Right lobe of liver (tissue), 6 donors: ENCODE data around the gene CALR. TPM values are rescaled to one million over a fixed set of nuclear protein-coding genes. Genes with fewer than 3 reads are reported as not detected.

Experiments used
- ATAC-seq, 4 donors: fragments of 200-7000 bp; cut with Tn5 transposase; one replicate each; pipeline ENCODE4 v1.9.1; 2020; ENCODE audit warnings: mild to moderate bottlenecking in 4 of 4, moderate library complexity in 4 of 4
- DNase-seq, 3 donors: peaks; one replicate each; pipeline ENCODE4 v3.0.0-alpha.2; 2020
- H3K27ac ChIP-seq, 3 donors: fragments of 200-600 bp; one replicate each; pipeline ENCODE4 v1.8.0; 2022
- H3K27me3 ChIP-seq, 2 donors: fragments of 200-600 bp; one replicate each; pipeline ENCODE4 v1.8.0; 2022
- H3K36me3 ChIP-seq, 4 donors: fragments of 200-600 bp; sonication (generic) in 1 of 4; one replicate each; pipeline versions ENCODE4 v1.5.1 to v1.8.0; 2017 to 2022; ENCODE audit warnings: control low read depth in 1 of 4
- H3K4me1 ChIP-seq, 4 donors: fragments of 200-600 bp; sonication (generic) in 1 of 4; one replicate each; pipeline versions ENCODE4 v1.5.1 to v1.8.0; 2017 to 2022; ENCODE audit warnings: control low read depth in 1 of 4
- H3K4me3 ChIP-seq, 3 donors: fragments of 200-600 bp; one replicate each; pipeline ENCODE4 v1.8.0; 2022
- H3K9me3 ChIP-seq, 4 donors: fragments of 200-600 bp; sonication (generic) in 1 of 4; one replicate each; pipeline versions ENCODE4 v1.5.1 to v1.8.0; 2017 to 2022; ENCODE audit warnings: control low read depth in 1 of 4
- POLR2A ChIP-seq: fragments of 450-650 bp; IDR thresholded peaks from one replicate; pipeline ENCODE4 v1.6.1; 2017; ENCODE audit warnings: antibody characterized with exemption, mild to moderate bottlenecking
- WGBS: methylation state at CpG from one replicate; pipeline ENCODE4 v1.1.6; 2018; ENCODE audit warnings: low coverage, low lambda C conversion rate; ENCODE audit not compliant: insufficient coverage; ENCODE audit errors: missing lambda C conversion rate; 5-methylcytosine and 5-hydroxymethylcytosine counted together
- intact Hi-C, 2 donors: fragments of 100-400 bp; cut with DNase I; formaldehyde crosslinking; loops; one replicate each; pipeline versions ENCODE4 v1.11.2 to v1.14.1; 2022
- total RNA-seq, 6 experiments: library from RNA; depleted of rRNA in 2 of 6; stranded (reverse); fragments of >200 nt in 2 of 6; fragmentation: NEBNext Ultra II Directional in 3 of 6; extraction: Animal tissue kit (Norgen Biotek cat#: 25700) in 3 of 6; gene quantifications; one replicate each; pipeline versions ENCODE4 v1.1.0 to v1.2.4, GENCODE V29; 2016 to 2023
- TF ChIP-seq, protein P1 (sequence below), 4 donors: fragments of 200-600 bp in 3 of 4; fragments of 450-650 bp in 1 of 4; IDR thresholded peaks; one replicate each; pipeline versions ENCODE4 v1.5.1 to v1.8.0; 2016 to 2022; ENCODE audit warnings: antibody characterized with exemption in 4 of 4, mild to moderate bottlenecking in 2 of 4
- donor health status: DM: no; HTN: yes; CAD: no.
- donor health status: DM: no; HTN: no; CAD: no.
- donor health status: DM: no; HTN: no; CAD: no.
- donor health status: DM: no; HTN: yes; CAD: no.
- donor health status: DM: no; HTN: yes; CAD: no.

CALR gene
- total RNA-seq, 6 experiments from 2014 or later: 771 to 1,471 (median 1,008) TPM

DNA sequence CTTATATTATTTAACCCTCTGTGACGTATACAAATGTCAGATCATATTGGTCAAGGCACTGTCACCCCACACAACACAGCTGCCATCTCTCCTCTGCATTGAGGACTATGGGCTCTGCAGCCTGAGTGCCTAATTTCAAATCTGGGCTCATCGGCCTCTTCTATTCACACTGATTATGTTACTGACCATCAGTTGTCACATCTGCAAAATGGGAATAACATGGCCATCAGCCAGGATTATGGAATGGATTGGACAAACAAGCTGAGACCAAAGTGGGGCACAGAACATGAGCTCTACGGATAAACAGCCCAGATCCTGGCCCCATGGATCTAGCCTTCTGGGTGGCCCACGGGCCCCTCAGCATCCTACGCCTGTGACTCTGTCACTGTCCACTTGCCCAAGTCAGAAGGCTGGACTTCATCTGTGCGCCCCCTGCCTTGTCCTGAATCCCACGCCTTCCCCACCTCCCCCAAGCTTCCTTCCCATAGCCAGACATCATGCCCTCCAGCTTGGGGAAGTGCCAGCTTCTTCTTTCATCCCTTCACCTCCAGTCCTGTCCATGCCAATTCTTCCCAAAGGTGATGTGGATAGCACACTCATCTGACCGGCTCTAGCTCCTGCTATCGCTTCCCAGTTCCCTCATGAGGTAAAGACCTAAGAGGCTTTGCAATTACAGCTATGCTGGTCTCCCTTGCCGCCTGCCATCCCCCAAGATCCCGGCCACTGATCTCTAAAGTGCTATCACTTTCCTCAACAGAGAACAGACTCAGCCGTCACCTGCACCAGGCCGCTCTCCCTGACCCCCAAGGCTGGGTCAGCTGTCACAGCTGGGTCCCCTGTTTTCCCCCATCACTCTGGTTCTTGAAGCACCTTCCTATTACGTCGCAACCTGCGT lies 5.8 kb upstream of the CALR start:
- Histone ChIP-seq H3K27me3 (no peaks in the 10 kb centered on the region), H3K4me1 (peaks cover 0 to 20% (median 9%) of the 10 kb centered on the region in 4 donors), H3K27ac (peak overlapping the region in 2 of 3 donors; percentile 61 to 66), H3K36me3 (peaks cover 0 to 28% (median 15%) of the 10 kb centered on the region in 4 donors), H3K4me3 (peak overlapping the region; percentile 95 to 99 (median 99)), H3K9me3 (no peaks in the 10 kb centered on the region)
- no peak for TF ChIP-seq POLR2A
- TF ChIP-seq, protein P1, sequence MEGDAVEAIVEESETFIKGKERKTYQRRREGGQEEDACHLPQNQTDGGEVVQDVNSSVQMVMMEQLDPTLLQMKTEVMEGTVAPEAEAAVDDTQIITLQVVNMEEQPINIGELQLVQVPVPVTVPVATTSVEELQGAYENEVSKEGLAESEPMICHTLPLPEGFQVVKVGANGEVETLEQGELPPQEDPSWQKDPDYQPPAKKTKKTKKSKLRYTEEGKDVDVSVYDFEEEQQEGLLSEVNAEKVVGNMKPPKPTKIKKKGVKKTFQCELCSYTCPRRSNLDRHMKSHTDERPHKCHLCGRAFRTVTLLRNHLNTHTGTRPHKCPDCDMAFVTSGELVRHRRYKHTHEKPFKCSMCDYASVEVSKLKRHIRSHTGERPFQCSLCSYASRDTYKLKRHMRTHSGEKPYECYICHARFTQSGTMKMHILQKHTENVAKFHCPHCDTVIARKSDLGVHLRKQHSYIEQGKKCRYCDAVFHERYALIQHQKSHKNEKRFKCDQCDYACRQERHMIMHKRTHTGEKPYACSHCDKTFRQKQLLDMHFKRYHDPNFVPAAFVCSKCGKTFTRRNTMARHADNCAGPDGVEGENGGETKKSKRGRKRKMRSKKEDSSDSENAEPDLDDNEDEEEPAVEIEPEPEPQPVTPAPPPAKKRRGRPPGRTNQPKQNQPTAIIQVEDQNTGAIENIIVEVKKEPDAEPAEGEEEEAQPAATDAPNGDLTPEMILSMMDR (IDR thresholded peaks at IDR 0.05): no peak
- WGBS: 24% methylated on average over 11 of the region's 16 CpGs
- no peak for ATAC-seq
- DNase-seq: no peak
- intact Hi-C loops: loop anchor here in 1 of 2 donors (10.0 kb wide), 1 partner anchor 48 kb away; the partner anchor contains the start of genes DNASE2 and KLF1

GRCh38 chr19:12933287-12934072 lies 4.9 kb upstream of the CALR start, which contains the start of gene FARSA:
Gene FARSA, minus strand, starts transcription at chr19:12933711. Its CDS starts 15 bp downstream, at chr19:12933696.
- Histone ChIP-seq H3K36me3 (peaks cover 0 to 20% (median 10%) of the 10 kb centered on the region in 4 donors), H3K9me3 (no peaks in the 10 kb centered on the region), H3K4me1 (peaks cover 0 to 22% (median 11%) of the 10 kb centered on the region in 4 donors), H3K27ac (peak within 1 kb of the TSS; percentile 61 to 69 (median 66)), H3K27me3 (no peaks in the 10 kb centered on the region), H3K4me3 (peak within 1 kb of the TSS; percentile 95 to 99 (median 99))
- under 1% methylated on average over 16 of the region's 51 CpGs for WGBS
- ATAC-seq: peak; percentile 73 to 82 (median 78)
- peak; percentile 92 to 95 (median 94) for DNase-seq
- intact Hi-C loops: loop anchor here in 1 of 2 donors (10.0 kb wide), 1 partner anchor 49 kb away; the partner anchor contains the start of genes DNASE2 and KLF1
- peak; percentile 43 for TF ChIP-seq POLR2A
- TF ChIP-seq, protein P1 (IDR thresholded peaks at IDR 0.05): no peak

DNA sequence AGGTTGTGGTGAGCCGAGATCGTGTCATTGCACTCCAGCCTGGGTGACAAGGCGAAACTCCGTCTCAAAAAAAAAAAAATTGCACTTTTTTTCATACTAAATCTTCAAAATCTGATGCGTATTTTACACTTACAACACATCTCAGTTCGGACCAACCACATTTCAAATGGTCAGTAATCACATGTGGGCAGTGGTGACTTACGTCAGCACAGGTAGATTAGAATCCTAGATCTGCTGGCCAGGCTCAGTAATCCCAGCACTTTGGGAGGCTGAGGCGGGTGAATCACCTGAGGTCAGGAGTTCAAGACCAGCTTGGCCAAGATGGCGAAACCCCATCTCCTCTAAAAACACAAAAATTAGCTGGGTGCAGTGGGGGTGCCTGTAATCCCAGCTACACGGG lies 3.3 kb upstream of the CALR start:
- peaks cover 1 to 16% (median 10%) of the 10 kb centered on the region in 4 donors for H3K36me3 ChIP-seq
- no peak overlapping the region for H3K27ac ChIP-seq
- no peaks in the 10 kb centered on the region for H3K27me3 ChIP-seq
- no peaks in the 10 kb centered on the region for H3K9me3 ChIP-seq
- DNase-seq (no peak), ATAC-seq (no peak)
- WGBS: 91% methylated on average over 6 of the region's 10 CpGs
- no peak for TF ChIP-seq POLR2A
- TF ChIP-seq, protein P1 (IDR thresholded peaks at IDR 0.05): no peak
- H3K4me3 ChIP-seq: no peak overlapping the region
- H3K4me1 ChIP-seq: peaks cover 0 to 29% (median 14%) of the 10 kb centered on the region in 4 donors
- intact Hi-C loops: loop anchor here in 1 of 2 donors (10.0 kb wide), 1 partner anchor 50 kb away; the partner anchor contains the start of genes DNASE2 and KLF1

GRCh38 chr19:12936582-12936981 lies 1.8 kb upstream of the CALR start:
- Histone ChIP-seq H3K36me3 (peaks cover 7 to 26% (median 18%) of the 10 kb centered on the region in 4 donors), H3K4me3 (no peak overlapping the region), H3K9me3 (no peaks in the 10 kb centered on the region), H3K4me1 (peaks cover 0 to 42% (median 17%) of the 10 kb centered on the region in 4 donors), H3K27ac (no peak overlapping the region), H3K27me3 (no peaks in the 10 kb centered on the region)
- DNase-seq (no peak), ATAC-seq (no peak)
- TF ChIP-seq, protein P1 (IDR thresholded peaks at IDR 0.05): no peak
- no peak for TF ChIP-seq POLR2A
- 51% methylated on average over 2 of the region's 7 CpGs for WGBS
- intact Hi-C loops: loop anchor here in 1 of 2 donors (10.0 kb wide), 1 partner anchor 52 kb away; the partner anchor contains the start of genes DNASE2 and KLF1
